PC-3 (cell line): ENCODE data around the gene UBAP2.

Experiments
- CTCF ChIP-seq: fragments of 300-600 bp; sonication (generic); conservative IDR thresholded peaks from 2 replicates; pipeline ENCODE4 v1.5.1; 2017; ENCODE audit warnings: antibody characterized with exemption, low read depth, mild to moderate bottlenecking, low read length
- EZH2 ChIP-seq: fragments of 300-600 bp; sonication (generic); IDR thresholded peaks from one replicate; pipeline ENCODE4 v1.6.1; 2017; ENCODE audit warnings: antibody characterized with exemption, mild to moderate bottlenecking, low read length; ENCODE audit not compliant: unreplicated experiment

GRCh38 chr9:34059954-34060353 lies 11.3 kb upstream of the UBAP2 start:
- no peak for TF ChIP-seq EZH2
- TF ChIP-seq CTCF, result no peak
